Neural cell (in vitro differentiated cells): ENCODE results near the gene CFAP221.

Experiments
- CTCF ChIP-seq: fragments of 450-650 bp; IDR thresholded peaks from 2 replicates; pipeline ENCODE4 v1.5.1; 2014; ENCODE audit warnings: antibody characterized with exemption, mild to moderate bottlenecking, moderate library complexity; ENCODE audit not compliant: poor library complexity, severe bottlenecking
- EP300 ChIP-seq: fragments of 450-650 bp; conservative IDR thresholded peaks from 2 replicates; pipeline ENCODE4 v1.6.1; 2014; ENCODE audit warnings: antibody characterized with exemption, mild to moderate bottlenecking, moderate library complexity; ENCODE audit not compliant: poor library complexity, severe bottlenecking
- EZH2 ChIP-seq: fragments of 200-600, 300-800 bp; shearing (Covaris generic), sonication (generic); IDR thresholded peaks from 2 replicates; pipeline ENCODE4 v1.6.1; 2014; ENCODE audit warnings: antibody characterized with exemption, low read length, borderline replicate concordance, mild to moderate bottlenecking; ENCODE audit not compliant: insufficient read depth, poor library complexity, severe bottlenecking
- POLR2AphosphoS5 ChIP-seq: IDR thresholded peaks from 2 replicates; pipeline ENCODE4 v1.6.1; 2012
- RAD21 ChIP-seq: fragments of 450-650 bp; conservative IDR thresholded peaks from 2 replicates; pipeline ENCODE4 v1.6.1; 2014; ENCODE audit warnings: antibody characterized with exemption, mild to moderate bottlenecking, moderate library complexity

DNA sequence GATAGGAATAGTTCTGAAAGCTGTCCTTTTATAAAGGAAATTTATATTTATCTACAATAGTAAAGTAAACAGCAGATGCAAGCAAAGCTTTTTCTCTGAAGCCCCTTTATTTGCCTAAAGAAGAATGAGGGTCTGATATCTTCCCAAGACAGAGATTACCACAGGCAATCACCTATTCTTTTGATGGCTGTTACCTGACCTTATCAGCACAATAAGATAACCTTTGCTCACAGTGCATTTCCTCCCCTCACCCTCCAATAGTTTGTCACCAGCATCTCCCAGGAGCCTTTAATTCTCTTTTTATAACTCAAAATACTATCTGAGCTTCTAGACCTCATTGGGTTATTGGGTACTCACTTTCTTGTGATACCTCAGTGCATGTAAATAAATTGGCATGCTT is 6.5 kb upstream of the CFAP221 start:
- no peak for TF ChIP-seq CTCF
- no peak for TF ChIP-seq EZH2
- no peak for TF ChIP-seq RAD21
- TF ChIP-seq EP300: no peak
- TF ChIP-seq POLR2AphosphoS5: no peak
